ENCODE measurements around the gene CCDC6.
A peak's percentile ranks its signal among the peaks of the same experiment; 100 is the strongest.
"Not testable (repeated sequence)": the region's sequence is repeated elsewhere in the genome, so short reads cannot be mapped to it uniquely, and the experiment has no call there.

The CCDC6 gene

GRCh38 chr10:59906417-59907202 lies at the start of gene CCDC6:
Gene CCDC6, minus strand, starts transcription at chr10:59906556. Its CDS starts 132 bp downstream, at chr10:59906424.
- Histone ChIP-seq H3K9me2 (replicated peaks; ENCODE audit: insufficient read depth, low read length) (no peaks in the 10 kb centered on the region), H3K79me2 (ENCODE audit: insufficient read depth, low read length) (peaks cover 46% of the 10 kb centered on the region), H3K27me3 (ENCODE audit: low read length) (no peaks in the 10 kb centered on the region), H3K27ac (ENCODE audit: low read depth, low read length) (peak within 1 kb of the TSS; percentile 87), H3K9ac (ENCODE audit: low read length) (peak within 1 kb of the TSS; percentile 85), H3K4me2 (ENCODE audit: low read depth, low read length, poor library complexity, severe bottlenecking) (peak within 1 kb of the TSS; percentile 94), H3K4me3 (ENCODE audit: insufficient read depth, low read length, poor library complexity, severe bottlenecking) (peak within 1 kb of the TSS; percentile 97), H3F3A (ENCODE audit: insufficient read depth) (peaks cover 13% of the 10 kb centered on the region), H2AFZ (ENCODE audit: low read depth, low read length, severe bottlenecking) (peak within 1 kb of the TSS; percentile 54), H3K36me3 (ENCODE audit: low read length) (no peaks in the 10 kb centered on the region), H4K20me1 (ENCODE audit: low read depth, low read length) (peaks cover 3% of the 10 kb centered on the region; the same call in 1 of the 2 replicates), H3K9me3 (ENCODE audit: insufficient read depth, low read length) (no peaks in the 10 kb centered on the region)
- TF ChIP-seq, protein P1, sequence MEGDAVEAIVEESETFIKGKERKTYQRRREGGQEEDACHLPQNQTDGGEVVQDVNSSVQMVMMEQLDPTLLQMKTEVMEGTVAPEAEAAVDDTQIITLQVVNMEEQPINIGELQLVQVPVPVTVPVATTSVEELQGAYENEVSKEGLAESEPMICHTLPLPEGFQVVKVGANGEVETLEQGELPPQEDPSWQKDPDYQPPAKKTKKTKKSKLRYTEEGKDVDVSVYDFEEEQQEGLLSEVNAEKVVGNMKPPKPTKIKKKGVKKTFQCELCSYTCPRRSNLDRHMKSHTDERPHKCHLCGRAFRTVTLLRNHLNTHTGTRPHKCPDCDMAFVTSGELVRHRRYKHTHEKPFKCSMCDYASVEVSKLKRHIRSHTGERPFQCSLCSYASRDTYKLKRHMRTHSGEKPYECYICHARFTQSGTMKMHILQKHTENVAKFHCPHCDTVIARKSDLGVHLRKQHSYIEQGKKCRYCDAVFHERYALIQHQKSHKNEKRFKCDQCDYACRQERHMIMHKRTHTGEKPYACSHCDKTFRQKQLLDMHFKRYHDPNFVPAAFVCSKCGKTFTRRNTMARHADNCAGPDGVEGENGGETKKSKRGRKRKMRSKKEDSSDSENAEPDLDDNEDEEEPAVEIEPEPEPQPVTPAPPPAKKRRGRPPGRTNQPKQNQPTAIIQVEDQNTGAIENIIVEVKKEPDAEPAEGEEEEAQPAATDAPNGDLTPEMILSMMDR (IDR thresholded peaks at IDR 0.05; ENCODE audit: insufficient read depth, low read length, poor library complexity, severe bottlenecking) = peak; percentile 17
- no peak for TF ChIP-seq EZH2phosphoT487 (conservative IDR thresholded peaks at IDR 0.05; ENCODE audit: low read length)

DNA sequence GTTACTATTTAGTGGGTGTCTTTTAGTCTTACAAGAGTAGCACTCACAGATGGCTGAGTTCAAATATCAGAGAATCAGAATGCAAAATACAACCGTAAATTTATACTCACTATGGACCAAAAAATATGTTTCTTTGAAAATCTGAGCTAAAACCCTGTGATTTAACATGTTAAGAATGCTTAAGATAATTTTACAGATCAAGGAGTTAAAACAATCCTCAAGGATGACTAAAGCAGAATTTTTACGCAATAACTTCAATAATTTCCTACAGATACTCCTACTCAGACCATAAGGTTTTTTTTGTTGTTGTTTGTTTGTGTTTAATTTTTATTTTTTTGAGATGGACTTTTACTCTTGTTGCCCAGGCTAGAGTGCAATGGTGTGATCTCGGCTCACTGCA lies 47.9 kb upstream of the CCDC6 start:
- H2AFZ ChIP-seq (ENCODE audit: low read depth, low read length, severe bottlenecking) = no peak overlapping the region
- no peaks in the 10 kb centered on the region for H3K36me3 ChIP-seq (ENCODE audit: low read length)
- no peaks in the 10 kb centered on the region for H3K9me2 ChIP-seq (replicated peaks; ENCODE audit: insufficient read depth, low read length)
- H3K27ac ChIP-seq (ENCODE audit: low read depth, low read length) = no peak overlapping the region
- H3F3A ChIP-seq (ENCODE audit: insufficient read depth) = no peaks in the 10 kb centered on the region
- no peaks in the 10 kb centered on the region for H3K27me3 ChIP-seq (ENCODE audit: low read length)
- H4K20me1 ChIP-seq (ENCODE audit: low read depth, low read length) = no peaks in the 10 kb centered on the region
- H3K4me2 ChIP-seq (ENCODE audit: low read depth, low read length, poor library complexity, severe bottlenecking) = no peak overlapping the region
- TF ChIP-seq EZH2phosphoT487 (conservative IDR thresholded peaks at IDR 0.05; ENCODE audit: low read length) = no peak
- TF ChIP-seq, protein P1 (IDR thresholded peaks at IDR 0.05; ENCODE audit: insufficient read depth, low read length, poor library complexity, severe bottlenecking) = no peak
- H3K9me3 ChIP-seq (ENCODE audit: insufficient read depth, low read length) = no peaks in the 10 kb centered on the region
- no peak overlapping the region for H3K4me3 ChIP-seq (ENCODE audit: insufficient read depth, low read length, poor library complexity, severe bottlenecking)
- no peaks in the 10 kb centered on the region for H3K79me2 ChIP-seq (ENCODE audit: insufficient read depth, low read length)
- no peak overlapping the region for H3K9ac ChIP-seq (ENCODE audit: low read length)

DNA sequence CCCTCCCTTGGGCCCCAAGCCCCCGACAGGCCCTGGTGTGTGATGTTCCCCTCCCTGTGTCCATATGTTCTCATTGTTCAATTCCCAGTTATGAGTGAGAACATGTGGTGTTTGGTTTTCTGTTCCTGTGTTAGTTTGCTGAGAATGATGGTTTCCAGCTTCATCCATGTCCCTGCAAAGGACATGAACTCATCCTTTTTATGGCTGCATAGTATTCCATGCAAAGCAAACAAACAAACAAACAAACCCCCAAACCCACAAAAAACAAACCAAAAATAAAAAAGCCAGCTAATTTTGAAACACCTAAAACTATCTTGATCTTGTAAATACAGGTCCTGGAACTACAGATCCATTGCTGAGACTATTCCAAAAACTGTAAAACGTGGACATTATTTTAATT lies 47.4 kb upstream of the CCDC6 start:
- H3K36me3 ChIP-seq (ENCODE audit: low read length); H2AFZ ChIP-seq (ENCODE audit: low read depth, low read length, severe bottlenecking); H3K27ac ChIP-seq (ENCODE audit: low read depth, low read length); H3K79me2 ChIP-seq (ENCODE audit: insufficient read depth, low read length); H3K9me2 ChIP-seq (replicated peaks; ENCODE audit: insufficient read depth, low read length); H4K20me1 ChIP-seq (ENCODE audit: low read depth, low read length); H3K4me2 ChIP-seq (ENCODE audit: low read depth, low read length, poor library complexity, severe bottlenecking); H3K9ac ChIP-seq (ENCODE audit: low read length); H3K4me3 ChIP-seq (ENCODE audit: insufficient read depth, low read length, poor library complexity, severe bottlenecking); H3K27me3 ChIP-seq (ENCODE audit: low read length); H3F3A ChIP-seq (ENCODE audit: insufficient read depth); H3K9me3 ChIP-seq (ENCODE audit: insufficient read depth, low read length): not testable (repeated sequence)

DNA sequence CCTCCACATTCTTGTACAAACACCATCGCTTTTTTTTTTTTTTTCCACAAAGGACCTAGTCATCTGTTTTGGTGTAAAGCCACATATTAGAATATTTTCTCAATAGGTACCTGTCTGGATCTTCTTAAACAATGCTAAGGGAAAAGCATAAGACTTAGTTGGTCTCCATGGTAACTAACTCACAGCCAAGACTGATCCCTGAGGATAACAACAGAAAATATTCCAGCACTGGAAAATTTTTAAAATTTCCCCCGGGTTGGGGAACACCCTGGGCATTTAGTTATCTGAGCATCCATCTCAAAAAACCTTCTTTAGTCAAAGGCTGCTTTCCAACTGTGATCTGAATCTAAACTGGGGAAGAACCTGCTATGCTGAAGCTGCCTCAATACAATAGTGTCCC lies 43.7 kb upstream of the CCDC6 start:
- H3K4me3 ChIP-seq (ENCODE audit: insufficient read depth, low read length, poor library complexity, severe bottlenecking) = no peak overlapping the region
- H3K9me2 ChIP-seq (replicated peaks; ENCODE audit: insufficient read depth, low read length) = no peaks in the 10 kb centered on the region
- no peaks in the 10 kb centered on the region for H3K27me3 ChIP-seq (ENCODE audit: low read length)
- no peaks in the 10 kb centered on the region for H4K20me1 ChIP-seq (ENCODE audit: low read depth, low read length)
- no peaks in the 10 kb centered on the region for H3K9me3 ChIP-seq (ENCODE audit: insufficient read depth, low read length)
- H3K27ac ChIP-seq (ENCODE audit: low read depth, low read length) = no peak overlapping the region
- H3K9ac ChIP-seq (ENCODE audit: low read length) = no peak overlapping the region
- TF ChIP-seq, protein P1 (IDR thresholded peaks at IDR 0.05; ENCODE audit: insufficient read depth, low read length, poor library complexity, severe bottlenecking) = no peak
- no peak for TF ChIP-seq EZH2phosphoT487 (conservative IDR thresholded peaks at IDR 0.05; ENCODE audit: low read length)
- H3K79me2 ChIP-seq (ENCODE audit: insufficient read depth, low read length) = no peaks in the 10 kb centered on the region
- H2AFZ ChIP-seq (ENCODE audit: low read depth, low read length, severe bottlenecking) = no peak overlapping the region
- no peak overlapping the region for H3K4me2 ChIP-seq (ENCODE audit: low read depth, low read length, poor library complexity, severe bottlenecking)
- H3F3A ChIP-seq (ENCODE audit: insufficient read depth) = no peaks in the 10 kb centered on the region
- H3K36me3 ChIP-seq (ENCODE audit: low read length) = no peaks in the 10 kb centered on the region
